GM19240 (cell line): ENCODE data around the gene ALG1.
"Not testable (repeated sequence)": the region's sequence is repeated elsewhere in the genome, so short reads cannot be mapped to it uniquely, and the experiment has no call there.

Experiments
- DNase-seq: peaks from one replicate; pipeline ENCODE4 v3.0.0; 2011; ENCODE audit warnings: low spot score; ENCODE audit not compliant: insufficient read length

ALG1 gene

DNA sequence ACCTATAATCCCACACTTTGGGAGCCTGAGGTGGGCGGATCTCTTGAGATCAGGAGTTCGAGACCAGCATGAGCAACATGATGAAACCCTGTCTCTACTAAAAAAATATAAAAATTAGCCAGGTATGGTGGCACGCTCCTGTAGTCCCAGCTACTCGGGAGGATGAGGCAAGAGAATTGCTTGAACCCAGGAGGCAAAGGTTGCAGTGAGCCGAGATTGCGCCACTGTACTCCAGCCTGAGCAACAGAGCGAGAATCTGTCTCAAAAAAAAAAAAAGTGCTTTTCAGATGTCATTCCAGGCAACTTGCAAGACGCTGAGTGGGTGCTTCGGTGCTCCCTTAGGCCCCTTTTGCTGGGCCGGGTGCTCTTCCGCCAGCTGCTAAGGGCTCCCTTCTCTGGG, 27.1 kb upstream of the ALG1 start:
- DNase-seq, result not testable (repeated sequence)

DNA sequence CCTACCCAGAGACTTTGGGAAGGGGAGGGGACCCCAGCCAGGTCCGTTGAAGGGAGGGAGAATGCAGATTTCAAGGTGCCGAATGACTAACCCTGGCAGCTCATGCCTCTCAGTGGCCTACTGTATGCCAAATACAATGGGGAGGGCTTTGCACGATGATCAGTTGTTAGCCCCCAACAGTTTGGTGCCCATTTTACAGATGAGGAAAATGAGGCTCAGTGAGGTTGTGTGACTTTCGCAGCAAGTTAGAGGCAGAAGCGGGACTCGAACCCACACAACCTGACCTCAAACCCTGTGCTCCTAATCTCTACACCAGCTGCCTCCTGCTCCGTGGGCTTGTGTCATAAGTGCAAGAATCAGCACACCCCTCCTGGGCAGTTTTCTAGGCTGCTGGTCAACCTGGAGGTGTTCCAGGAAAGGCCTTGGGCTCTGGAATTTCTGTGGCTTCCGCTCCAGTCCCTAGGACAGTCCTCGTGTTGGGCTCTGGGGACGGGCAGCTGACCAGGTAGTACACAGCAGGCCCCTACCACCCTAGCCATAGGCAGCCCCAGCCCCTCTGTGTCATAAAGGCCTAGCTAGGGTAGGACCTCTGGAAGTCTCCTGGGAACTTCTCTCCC, 26.0 kb upstream of the ALG1 start:
- no peak for DNase-seq

- no peak for DNase-seq
Measured at GRCh38 chr16:5046914-5047313, 24.7 kb upstream of the ALG1 start.

GRCh38 chr16:5054876-5055865, 16.5 kb upstream of the ALG1 start:
- DNase-seq, result no peak

DNA sequence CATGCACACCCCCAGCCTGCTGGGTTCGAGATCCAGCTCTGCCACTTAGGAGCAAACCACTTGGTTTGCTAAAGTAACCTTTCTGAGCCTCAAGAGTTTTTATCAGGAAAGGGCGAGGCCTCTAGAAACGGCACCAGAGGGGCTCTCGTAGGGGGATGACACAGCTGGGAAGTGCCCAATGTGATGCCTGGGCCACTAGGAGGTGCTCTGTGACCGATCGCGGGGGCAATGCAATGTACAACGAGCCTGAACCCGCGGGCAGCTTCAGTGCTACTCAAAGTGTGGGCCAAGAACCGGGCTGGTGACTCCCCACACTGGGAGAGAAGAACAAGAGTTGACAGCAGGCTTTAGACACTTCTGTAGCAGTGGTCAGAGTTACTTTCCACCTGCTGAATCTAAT, 15.3 kb upstream of the ALG1 start:
- peak; percentile 43 for DNase-seq

DNA sequence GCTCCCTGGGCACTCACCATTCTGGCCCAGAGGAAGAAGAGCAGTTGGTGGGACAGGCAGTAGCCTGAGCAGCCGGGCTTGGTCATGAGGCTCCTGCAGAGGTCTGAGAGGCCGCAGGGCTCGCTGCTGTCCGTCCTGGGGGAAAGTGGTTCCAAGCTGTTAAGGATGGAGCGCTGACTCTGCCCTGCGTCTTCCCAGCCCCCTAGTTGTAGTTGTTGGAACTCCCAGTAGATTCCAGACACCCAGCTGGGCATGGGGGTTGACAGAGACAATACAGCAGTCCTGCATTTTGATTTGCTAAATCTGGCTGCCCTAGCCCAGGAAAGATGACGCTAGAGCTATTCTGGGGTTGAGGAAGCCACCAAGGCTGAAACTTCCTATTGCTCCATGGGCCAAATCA, 13.2 kb upstream of the ALG1 start:
- DNase-seq, result no peak

GRCh38 chr16:5059386-5060072, 12.1 kb upstream of the ALG1 start:
- no peak for DNase-seq

- DNase-seq, result no peak
Measured at GRCh38 chr16:5060073-5060641, 11.5 kb upstream of the ALG1 start.

- DNase-seq, result no peak
Measured at GRCh38 chr16:5062051-5062450, 9.6 kb upstream of the ALG1 start.

- no peak for DNase-seq
Measured at GRCh38 chr16:5062790-5063765, 8.6 kb upstream of the ALG1 start.

DNA sequence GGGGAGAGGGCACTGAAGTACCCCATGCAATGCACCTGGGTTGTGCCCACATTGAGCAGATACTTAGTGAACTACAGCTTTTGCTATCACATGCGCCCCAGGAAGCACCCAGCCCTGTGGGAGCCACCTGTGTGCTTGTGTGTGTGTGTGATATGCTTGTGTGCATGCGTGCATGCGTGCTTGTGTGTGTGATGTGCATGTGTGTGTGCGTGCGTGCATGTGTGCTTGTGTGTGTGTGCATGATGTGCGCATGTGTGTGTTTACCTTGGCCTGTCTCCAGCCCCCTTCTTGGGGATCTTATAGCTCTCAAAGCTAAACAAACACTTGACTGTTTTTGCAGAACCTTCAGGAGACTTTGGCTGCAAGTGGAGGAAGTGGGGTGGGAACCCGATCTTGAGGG, 6.7 kb upstream of the ALG1 start:
- DNase-seq, result no peak

GRCh38 chr16:5065326-5065725, 6.3 kb upstream of the ALG1 start:
- no peak for DNase-seq

- DNase-seq, result no peak
Measured at GRCh38 chr16:5065813-5066212, 5.8 kb upstream of the ALG1 start, which contains the start of gene C16orf89. Gene C16orf89, minus strand, starts transcription at chr16:5065956. Its CDS starts 48 bp downstream, at chr16:5065908.

- no peak for DNase-seq
Measured at GRCh38 chr16:5066511-5066910, 5.1 kb upstream of the ALG1 start.

DNA sequence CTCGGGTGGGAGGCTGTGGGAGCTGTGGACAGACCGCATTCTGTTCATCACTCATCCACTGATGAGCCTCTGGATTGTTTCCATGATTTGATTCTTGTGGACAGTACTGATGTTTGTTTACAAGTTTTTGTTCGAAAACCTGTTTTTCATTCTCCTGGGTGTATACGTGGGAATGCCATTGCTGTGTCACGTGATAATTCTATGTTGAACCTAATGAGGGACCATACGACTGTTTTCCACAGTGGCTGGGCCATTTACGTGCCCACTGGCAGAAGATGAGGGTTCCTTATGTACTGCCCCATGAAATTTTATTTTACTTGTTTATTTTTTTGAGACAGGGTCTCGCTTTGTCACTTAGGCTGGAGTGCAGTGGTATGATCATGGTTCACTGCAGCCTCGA, 2.6 kb upstream of the ALG1 start:
- DNase-seq, result no peak

DNA sequence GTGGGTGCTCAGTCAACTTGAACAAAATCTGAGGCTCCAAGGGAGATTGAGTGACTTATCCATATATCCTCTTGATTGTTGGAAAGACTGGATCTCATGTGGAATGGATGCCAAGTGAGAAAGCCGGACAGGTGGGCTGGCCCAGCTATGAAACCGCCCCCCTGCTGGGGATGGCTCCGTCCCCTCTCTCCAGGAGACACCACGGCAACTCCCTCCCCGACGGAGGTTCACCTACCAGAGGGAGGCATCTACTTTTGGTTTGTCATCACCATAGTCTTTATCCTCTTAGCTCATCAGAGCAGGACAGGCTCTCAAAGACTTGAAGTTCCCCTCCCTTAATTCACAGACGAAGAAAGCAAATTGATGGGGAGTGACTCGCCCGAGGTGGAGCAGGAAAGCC, 1.8 kb upstream of the ALG1 start:
- DNase-seq, result no peak

DNA sequence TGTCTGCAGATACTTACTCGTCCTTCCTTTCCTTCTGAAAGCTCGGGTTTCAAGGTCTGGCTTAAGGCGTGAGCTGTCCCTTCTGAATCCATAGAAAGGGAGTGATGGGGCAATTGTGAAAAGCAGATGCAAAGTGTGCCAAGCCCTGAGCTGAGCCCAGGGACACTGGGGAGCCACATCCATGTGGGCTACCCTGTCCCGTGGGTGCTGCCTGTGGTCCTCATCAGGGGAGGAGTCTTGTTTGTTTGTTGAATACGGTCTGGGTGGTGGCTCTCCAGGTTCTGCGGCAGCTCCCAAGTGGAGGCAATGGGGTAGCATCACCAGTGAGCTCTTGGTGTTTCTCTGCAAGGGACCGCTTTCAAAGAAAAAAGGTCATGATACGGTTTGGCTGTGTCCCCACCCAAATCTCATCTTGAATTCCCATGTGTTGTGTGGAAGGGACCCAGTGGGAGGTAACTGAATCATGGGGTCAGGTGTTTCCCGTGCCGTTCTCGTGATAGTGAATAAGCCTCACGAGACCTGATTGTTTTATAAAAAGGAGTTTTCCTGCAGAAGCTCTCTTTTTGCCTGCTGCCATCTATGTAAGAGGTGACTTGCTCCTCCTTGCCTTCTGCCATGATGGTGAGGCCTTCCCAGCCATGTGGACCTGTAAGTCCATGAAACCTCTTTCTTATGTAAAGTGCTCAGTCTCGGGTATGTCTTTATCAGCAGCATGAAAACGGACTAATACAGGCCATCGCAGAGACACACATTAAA, 1.0 kb upstream of the ALG1 start:
- DNase-seq, result no peak

- no peak for DNase-seq
Measured at GRCh38 chr16:5071341-5071680, 332 bp upstream of the ALG1 start.

DNA sequence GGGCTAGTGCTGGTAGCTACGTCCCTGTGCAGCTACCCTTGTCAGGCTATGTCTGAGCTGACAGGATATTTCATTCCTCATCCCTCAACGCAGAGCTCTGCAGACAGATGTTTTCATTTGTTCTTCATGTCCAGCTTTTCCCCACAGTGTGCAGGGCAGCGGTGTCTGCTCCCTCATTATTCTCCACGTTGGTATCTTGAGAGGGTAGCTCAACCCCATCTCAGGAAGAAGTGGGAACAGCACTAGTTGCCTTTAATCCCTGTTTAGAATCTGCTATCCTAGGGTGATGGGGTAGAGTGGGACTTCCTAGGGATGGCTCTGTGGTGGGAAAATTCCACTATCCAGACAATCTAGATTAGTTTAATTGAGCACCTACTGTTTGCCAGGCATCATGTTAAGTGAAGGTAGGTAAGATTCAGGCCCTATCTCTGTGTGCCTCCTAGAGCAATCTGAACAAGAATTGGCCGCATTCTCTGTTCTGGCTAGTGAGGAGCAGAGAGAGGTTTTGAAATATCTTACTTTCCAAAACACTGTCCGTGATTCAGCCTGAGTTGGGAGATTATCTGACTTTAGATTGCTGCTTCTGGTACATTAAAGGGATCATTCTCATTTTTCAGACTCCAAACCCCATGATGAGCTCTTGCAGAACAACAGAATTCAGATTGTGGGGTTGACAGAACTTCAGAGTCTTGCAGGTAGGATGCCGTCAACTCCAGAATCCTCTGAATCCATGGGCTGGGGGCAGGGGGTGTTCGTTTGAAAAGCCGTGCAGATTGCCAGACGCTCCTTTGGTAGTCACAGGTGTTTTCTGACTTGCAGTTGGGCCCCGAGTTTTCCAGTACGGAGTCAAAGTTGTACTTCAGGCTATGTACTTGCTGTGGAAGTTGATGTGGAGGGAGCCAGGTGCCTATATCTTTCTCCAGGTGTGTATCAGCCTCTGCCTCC, 963 bp downstream of the ALG1 start:
- DNase-seq, result no peak
